ENCODE results near the gene JPT1. TPM values are rescaled to one million over a fixed set of nuclear protein-coding genes. Genes with fewer than 3 reads are reported as not detected.
A peak's percentile ranks its signal among the peaks of the same experiment; 100 is the strongest.

JPT1 gene
- total RNA-seq, 1 experiment from 2014 or later, result 265 TPM

DNA sequence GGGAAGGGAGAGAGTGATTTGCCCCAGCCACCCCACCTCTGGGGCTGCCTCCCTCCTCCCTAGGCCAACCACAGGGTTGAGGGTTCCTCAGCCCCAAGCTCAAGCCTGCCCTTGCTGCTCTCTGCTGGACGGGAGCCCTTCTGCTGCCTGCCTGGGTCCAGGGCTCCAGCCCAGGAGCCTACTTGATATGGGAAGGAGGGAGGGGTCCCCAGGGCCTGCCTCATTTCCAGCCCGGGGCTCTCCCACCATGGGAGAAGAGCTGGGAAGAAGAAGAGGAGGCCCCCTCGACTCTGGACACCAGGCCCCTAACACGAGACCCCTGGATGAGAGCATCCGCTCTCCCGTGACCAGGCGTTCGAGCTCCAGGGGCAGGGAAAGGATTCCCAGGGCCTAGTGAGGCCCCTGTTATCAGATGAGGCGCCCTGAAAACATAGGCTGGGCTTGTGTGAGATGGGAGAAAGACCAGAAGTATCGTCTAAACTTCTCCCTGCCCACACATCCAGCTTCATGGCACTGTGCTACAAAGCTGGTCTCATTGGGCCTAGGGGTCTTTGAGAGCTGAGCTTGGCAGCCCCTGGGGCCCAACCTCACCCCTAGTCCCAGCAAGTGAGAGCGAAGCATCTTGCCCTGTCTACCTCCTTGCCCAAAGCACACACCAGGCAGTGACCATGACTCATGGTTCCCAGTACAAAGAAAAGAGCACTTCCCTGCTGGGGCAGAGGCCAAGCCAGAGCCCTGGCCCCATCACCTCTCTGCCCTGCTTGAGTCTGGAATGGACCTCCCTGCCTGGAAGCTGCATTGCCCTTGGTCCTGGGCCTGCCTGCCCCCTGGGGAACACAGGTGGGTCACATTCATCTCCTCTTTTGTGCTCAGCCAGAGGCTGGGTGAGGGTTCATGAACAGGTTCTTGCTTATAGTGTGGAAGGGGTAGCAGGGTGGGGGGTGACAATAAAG is 65.6 kb downstream of the JPT1 start:
- Histone ChIP-seq H3K4me1 (ENCODE audit: insufficient read depth, low read length) (peaks cover 7% of the 10 kb centered on the region; the same call in 1 of the 2 replicates), H2BK120ac (ENCODE audit: low read depth, low read length, poor library complexity, severe bottlenecking) (no peak overlapping the region), H2AFZ (ENCODE audit: low read length) (no peak overlapping the region), H3K14ac (ENCODE audit: insufficient read depth, low read length) (peak overlapping the region; percentile 69), H3K27ac (ENCODE audit: insufficient read length, low read depth, low read length) (no peak overlapping the region), H3K27me3 (ENCODE audit: insufficient read depth, low read length) (no peaks in the 10 kb centered on the region), H2BK20ac (ENCODE audit: low read depth, low read length, poor library complexity, severe bottlenecking) (no peak overlapping the region), H3K4me2 (ENCODE audit: insufficient read depth, insufficient read length, low read length) (peak overlapping the region; percentile 75), H3K9ac (ENCODE audit: extremely low read depth, insufficient read length, low read length) (peak overlapping the region; percentile 55), H3K56ac (ENCODE audit: insufficient read length, low read depth, low read length) (no peak overlapping the region), H3K79me2 (ENCODE audit: insufficient read depth, low read length) (no peaks in the 10 kb centered on the region; the same call in 1 of the 2 replicates), H4K91ac (ENCODE audit: insufficient read length, low read depth, low read length) (no peak overlapping the region), H2BK15ac (ENCODE audit: low read depth, low read length) (no peak overlapping the region), H3K18ac (ENCODE audit: insufficient read length, low read depth, low read length) (peak overlapping the region; percentile 81), H4K20me1 (ENCODE audit: control insufficient read depth, insufficient read depth, insufficient read length) (no peaks in the 10 kb centered on the region), H2BK12ac (ENCODE audit: insufficient read length, low read depth, low read length) (no peak overlapping the region), H2AK5ac (ENCODE audit: insufficient read length, low read length) (no peak overlapping the region), H3K23me2 (ENCODE audit: insufficient read length, low read depth, low read length, poor library complexity, severe bottlenecking) (peaks cover 7% of the 10 kb centered on the region), H3K79me1 (ENCODE audit: insufficient read depth, low read depth, low read length, poor library complexity, severe bottlenecking) (no peaks in the 10 kb centered on the region), H3T11ph (ENCODE audit: low read length) (no peak overlapping the region), H3K4ac (ENCODE audit: low read depth, low read length) (no peak overlapping the region), H4K5ac (ENCODE audit: insufficient read length, low read depth, low read length) (no peak overlapping the region), H2BK5ac (ENCODE audit: insufficient read length, low read length) (no peak overlapping the region), H3K9me3 (ENCODE audit: control insufficient read depth, low read depth, low read length) (no peaks in the 10 kb centered on the region), H3K23ac (ENCODE audit: insufficient read length, low read depth, low read length) (no peak overlapping the region), H4K8ac (replicated peaks; ENCODE audit: insufficient read length, low read depth, low read length) (no peak overlapping the region)
- no peak for TF ChIP-seq CTCF (conservative IDR thresholded peaks at IDR 0.05)
- peaks cover 2 to 4% (median 2%) of the 10 kb centered on the region in 3 experiments; a peak in 5 of 7 replicates for H3K36me3 Mint-ChIP-seq (ENCODE audit: insufficient read depth in 1 of 3, low read depth in 3 of 3)
- H3K4me3 Mint-ChIP-seq, result peak overlapping the region; percentile 79 to 88
- peak; percentile 78 for DNase-seq
- H3K27me3 Mint-ChIP-seq (ENCODE audit: low read depth), result no peaks in the 10 kb centered on the region
- peaks cover 56% of the 10 kb centered on the region in 2 experiments for H3K4me1 Mint-ChIP-seq
- no CpG with 5 or more reads among the region's 11 CpGs for WGBS (ENCODE audit: extremely low coverage, insufficient read length, low lambda C conversion rate)
- peak overlapping the region in 1 of 3 experiments; percentile 95; a peak in 4 of 7 replicates for H3K27ac Mint-ChIP-seq
- no peaks in the 10 kb centered on the region for H3K9me3 Mint-ChIP-seq

All from H9 (cell line).